Keratinocyte (primary cell): Measurements from ENCODE around the gene ZNF678.

Experiments used
- EZH2 ChIP-seq: IDR thresholded peaks from one replicate; pipeline ENCODE4 v1.6.1; 2012; ENCODE audit warnings: inconsistent platforms, mild to moderate bottlenecking, low read length, moderate library complexity
- TF ChIP-seq, protein P1 (sequence below), 3 experiments: IDR thresholded peaks in 1 of 3; conservative IDR thresholded peaks in 1 of 3; optimal IDR thresholded peaks in 1 of 3; 2 replicates in 2 of 3; 3 replicates in 1 of 3; pipeline versions ENCODE3 to v1.5.1; 2011; ENCODE audit warnings: low read length in 3 of 3, mild to moderate bottlenecking in 3 of 3, moderate library complexity in 2 of 3, control low read depth in 1 of 3, inconsistent platforms in 1 of 3; ENCODE audit not compliant: insufficient read depth in 2 of 3; ENCODE audit errors: extremely low read depth in 1 of 3

DNA sequence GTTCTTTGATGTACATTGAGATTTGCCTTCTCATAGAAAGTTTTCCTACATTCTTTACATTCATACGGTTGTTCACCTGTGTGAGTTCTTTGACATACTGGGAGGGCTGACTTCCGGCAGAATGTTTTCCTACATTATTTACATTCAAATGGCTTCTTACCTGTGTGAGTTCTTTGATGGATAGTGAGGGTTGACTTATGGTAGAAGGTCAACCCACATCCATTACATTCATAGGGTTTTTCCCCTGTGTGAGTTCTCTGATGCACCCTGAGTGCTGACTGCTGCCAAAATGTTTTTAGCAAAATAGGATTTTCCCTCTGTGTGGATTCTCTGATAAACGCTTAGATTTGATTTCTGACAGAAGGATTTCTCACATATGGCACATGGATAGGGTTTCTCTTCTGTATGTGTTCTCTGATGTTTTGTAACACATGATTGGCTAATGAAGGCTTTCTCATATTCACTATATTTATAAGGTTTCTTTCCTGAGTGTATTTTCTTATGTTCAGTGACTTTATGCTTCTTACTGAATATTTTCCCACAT is 134.0 kb downstream of the ZNF678 start:
- TF ChIP-seq EZH2: no peak
- TF ChIP-seq, protein P1, sequence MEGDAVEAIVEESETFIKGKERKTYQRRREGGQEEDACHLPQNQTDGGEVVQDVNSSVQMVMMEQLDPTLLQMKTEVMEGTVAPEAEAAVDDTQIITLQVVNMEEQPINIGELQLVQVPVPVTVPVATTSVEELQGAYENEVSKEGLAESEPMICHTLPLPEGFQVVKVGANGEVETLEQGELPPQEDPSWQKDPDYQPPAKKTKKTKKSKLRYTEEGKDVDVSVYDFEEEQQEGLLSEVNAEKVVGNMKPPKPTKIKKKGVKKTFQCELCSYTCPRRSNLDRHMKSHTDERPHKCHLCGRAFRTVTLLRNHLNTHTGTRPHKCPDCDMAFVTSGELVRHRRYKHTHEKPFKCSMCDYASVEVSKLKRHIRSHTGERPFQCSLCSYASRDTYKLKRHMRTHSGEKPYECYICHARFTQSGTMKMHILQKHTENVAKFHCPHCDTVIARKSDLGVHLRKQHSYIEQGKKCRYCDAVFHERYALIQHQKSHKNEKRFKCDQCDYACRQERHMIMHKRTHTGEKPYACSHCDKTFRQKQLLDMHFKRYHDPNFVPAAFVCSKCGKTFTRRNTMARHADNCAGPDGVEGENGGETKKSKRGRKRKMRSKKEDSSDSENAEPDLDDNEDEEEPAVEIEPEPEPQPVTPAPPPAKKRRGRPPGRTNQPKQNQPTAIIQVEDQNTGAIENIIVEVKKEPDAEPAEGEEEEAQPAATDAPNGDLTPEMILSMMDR (optimal IDR thresholded peaks at IDR 0.05 in 1 of 3, IDR thresholded peaks at IDR 0.05 in 1 of 3, conservative IDR thresholded peaks at IDR 0.05 in 1 of 3; ENCODE audit: extremely low read depth in 1 of 3, insufficient read depth in 2 of 3, low read length in 3 of 3): no peak
